Naive thymus-derived CD4-positive, alpha-beta T cell (primary cell): Measurements from ENCODE around the gene ATAD2B. TPM values are rescaled to one million over a fixed set of nuclear protein-coding genes. Genes with fewer than 3 reads are reported as not detected.
"Not testable (repeated sequence)": the region's sequence is repeated elsewhere in the genome, so short reads cannot be mapped to it uniquely, and the experiment has no call there.

Source experiments
- ATAC-seq: fragments of 150-1000 bp; cut with Tn5 transposase; 2 replicates; pipeline ENCODE4 v1.10.0; 2021; ENCODE audit warnings: mild to moderate bottlenecking, moderate library complexity
- CTCF ChIA-PET: fragments of 350-600 bp; sonication (Branson Sonifier 250); formaldehyde crosslinking; loops from one replicate; lab custom pipeline; 2021; ENCODE audit warnings: antibody characterized with exemption; lab: Charles Lee
- POLR2A ChIA-PET: fragments of 350-600 bp; sonication (Branson Sonifier 250); formaldehyde crosslinking; loops from one replicate; lab custom pipeline; 2021; ENCODE audit warnings: antibody characterized with exemption, inconsistent platforms; lab: Charles Lee
- DNase-seq, 9 donors: peaks; one replicate each; pipeline versions ENCODE4 v3.0.0 to v3.0.0-alpha.2; 2020 to 2022; ENCODE audit warnings: mixed read lengths in 1 of 9
- H3K27ac ChIP-seq: one replicate; pipeline ENCODE4 v1.7.0; 2013; ENCODE audit warnings: mild to moderate bottlenecking, low read depth, low read length, moderate library complexity
- H3K27me3 ChIP-seq, 2 donors: one replicate each; pipeline ENCODE4 v1.7.0; 2013; ENCODE audit warnings: low read length in 2 of 2, mild to moderate bottlenecking in 2 of 2, moderate library complexity in 2 of 2; ENCODE audit not compliant: control insufficient read depth in 2 of 2, insufficient read depth in 2 of 2
- H3K36me3 ChIP-seq, 3 experiments: 1 replicate in 2 of 3; 2 replicates in 1 of 3; pipeline ENCODE4 v1.7.0; 2013; ENCODE audit warnings: low read length in 3 of 3, mild to moderate bottlenecking in 3 of 3, moderate library complexity in 1 of 3; ENCODE audit not compliant: insufficient read depth in 3 of 3, control insufficient read depth in 2 of 3
- H3K4me1 ChIP-seq, 2 donors: one replicate each; pipeline ENCODE4 v1.7.0; 2013; ENCODE audit warnings: low read length in 2 of 2, mild to moderate bottlenecking in 2 of 2, moderate library complexity in 1 of 2; ENCODE audit not compliant: control insufficient read depth in 2 of 2, insufficient read depth in 2 of 2
- H3K4me3 ChIP-seq: 2 replicates; pipeline ENCODE4 v1.7.0; 2013; ENCODE audit warnings: mild to moderate bottlenecking, low read length
- H3K9me3 ChIP-seq, 3 experiments: 1 replicate in 2 of 3; 2 replicates in 1 of 3; pipeline ENCODE4 v1.7.0; 2013; ENCODE audit warnings: low read length in 3 of 3; ENCODE audit not compliant: control insufficient read depth in 2 of 3
- H3K27ac Mint-ChIP-seq, 9 donors: one replicate each; pipeline ENCODE4 v1.8.0; 2020 to 2022; ENCODE audit warnings: mixed read lengths in 9 of 9, mild to moderate bottlenecking in 8 of 9, moderate library complexity in 5 of 9, inconsistent platforms in 2 of 9
- H3K27me3 Mint-ChIP-seq, 5 donors: one replicate each; pipeline ENCODE4 v1.8.0; 2021 to 2022; ENCODE audit warnings: mixed read lengths in 5 of 5, mild to moderate bottlenecking in 1 of 5
- H3K36me3 Mint-ChIP-seq, 5 donors: one replicate each; pipeline ENCODE4 v1.8.0; 2020 to 2022; ENCODE audit warnings: mixed read lengths in 5 of 5, mild to moderate bottlenecking in 3 of 5, inconsistent platforms in 1 of 5
- H3K4me1 Mint-ChIP-seq, 7 donors: one replicate each; pipeline ENCODE4 v1.8.0; 2020 to 2022; ENCODE audit warnings: mixed read lengths in 7 of 7, mild to moderate bottlenecking in 3 of 7, inconsistent platforms in 1 of 7
- H3K4me3 Mint-ChIP-seq, 10 donors: one replicate each; pipeline ENCODE4 v1.8.0; 2020 to 2022; ENCODE audit warnings: mild to moderate bottlenecking in 10 of 10, mixed read lengths in 10 of 10, moderate library complexity in 6 of 10, inconsistent platforms in 2 of 10
- H3K9me3 Mint-ChIP-seq, 11 donors: one replicate each; pipeline ENCODE4 v1.8.0; 2020 to 2022; ENCODE audit warnings: mixed read lengths in 11 of 11, mild to moderate bottlenecking in 4 of 11, inconsistent platforms in 1 of 11, moderate library complexity in 1 of 11
- intact Hi-C, 2 donors: fragments of 100-400 bp; cut with micrococcal nuclease; formaldehyde crosslinking; loops; one replicate each; pipeline ENCODE4 v1.15.1; 2023
- polyA plus RNA-seq, 2 donors: library from polyadenylated mRNA; unstranded; fragments of 300-500 nt; fragmentation: Illumina TruSeq; gene quantifications; one replicate each; pipeline ENCODE4 v1.2.3, GENCODE V29; 2021
- total RNA-seq, 6 experiments: library from RNA in 5 of 6; stranded (reverse) in 5 of 6; gene quantifications; 1 replicate in 5 of 6; 2 replicates in 1 of 6; pipeline ENCODE4 v1.2.3 and lab custom pipeline; 2021 to 2026

ATAD2B gene
- total and polyA plus RNA-seq, 7 experiments from 2014 or later: 10.2 to 55.8 (median 38.0) TPM

DNA sequence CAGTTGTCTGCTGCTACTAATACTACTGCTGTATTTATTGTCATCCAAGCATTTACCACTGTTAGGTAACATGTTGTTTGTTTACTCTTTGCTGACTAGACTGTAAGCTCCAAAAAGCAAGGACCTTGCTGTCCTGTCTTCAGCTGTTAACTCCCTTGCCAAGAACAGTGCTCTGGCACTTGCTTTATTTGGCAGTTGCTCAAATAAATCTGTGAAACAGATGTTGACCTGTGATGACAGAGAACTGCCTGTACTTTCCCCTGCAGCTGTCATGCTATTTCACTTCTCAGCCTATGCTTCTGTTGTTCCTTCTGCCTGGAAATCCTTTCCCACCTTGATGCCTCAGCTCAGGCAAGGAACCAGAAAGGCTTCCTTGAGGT is 181.2 kb downstream of the ATAD2B start:
- no peaks in the 10 kb centered on the region for H3K27me3 Mint-ChIP-seq
- ChIA-PET CTCF (no interaction called here), POLR2A (no interaction called here)
- H3K9me3 ChIP-seq: no peaks in the 10 kb centered on the region
- intact Hi-C loops: no loop called here
- H3K27ac Mint-ChIP-seq: peak overlapping the region in 2 of 9 donors; percentile 3 to 14
- no peak for DNase-seq
- H3K4me1 Mint-ChIP-seq: peaks cover 0 to under 1% (median 0%) of the 10 kb centered on the region in 7 donors
- no peak overlapping the region for H3K27ac ChIP-seq
- no peak for ATAC-seq
- H3K9me3 Mint-ChIP-seq: peaks cover 0 to 1% (median 0%) of the 10 kb centered on the region in 11 donors
- no peak overlapping the region for H3K4me3 ChIP-seq
- H3K27me3 ChIP-seq: no peaks in the 10 kb centered on the region
- no peak overlapping the region for H3K4me3 Mint-ChIP-seq
- no peaks in the 10 kb centered on the region for H3K4me1 ChIP-seq
- H3K36me3 Mint-ChIP-seq: peaks cover 4 to 55% (median 19%) of the 10 kb centered on the region in 5 donors
- peaks cover 0 to 15% (median 0%) of the 10 kb centered on the region in 3 experiments for H3K36me3 ChIP-seq

DNA sequence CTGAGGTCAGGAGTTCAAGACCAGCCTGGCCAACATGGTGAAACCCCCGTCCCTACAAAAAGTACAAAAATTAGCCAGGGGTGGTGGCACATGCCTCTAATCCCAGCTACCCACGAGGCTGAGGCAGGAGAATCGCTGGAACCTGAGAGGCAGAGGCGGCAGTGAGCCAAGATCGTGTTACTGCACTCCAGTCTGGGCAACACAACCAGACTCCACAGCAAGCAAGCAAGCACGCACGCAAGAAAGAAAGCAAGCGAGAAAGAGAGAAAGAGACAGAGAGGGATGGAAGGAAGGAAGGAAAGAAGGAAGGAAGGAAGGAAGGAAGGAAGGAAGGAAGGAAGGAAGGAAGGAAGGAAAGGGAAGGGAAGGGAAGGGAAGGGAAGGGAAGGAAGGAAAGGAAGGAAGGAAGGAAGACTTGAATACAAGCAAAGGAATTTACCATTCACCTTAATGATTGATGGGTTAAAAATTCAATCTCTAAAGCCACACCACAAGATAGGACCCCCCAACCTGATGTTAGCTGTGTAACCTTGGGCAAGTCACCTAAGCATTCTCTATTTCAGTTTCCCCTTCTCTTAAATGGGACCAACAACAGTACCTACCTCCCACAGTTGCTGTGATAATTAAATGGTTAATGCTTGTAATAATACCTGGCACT is 181.7 kb downstream of the ATAD2B start:
- peaks cover 0 to 1% (median 0%) of the 10 kb centered on the region in 7 donors for H3K4me1 Mint-ChIP-seq
- Histone ChIP-seq H3K36me3 (peaks cover 0 to 9% (median 0%) of the 10 kb centered on the region in 3 experiments), H3K27me3 (no peaks in the 10 kb centered on the region), H3K4me1 (no peaks in the 10 kb centered on the region), H3K4me3 (no peak overlapping the region), H3K9me3 (no peaks in the 10 kb centered on the region), H3K27ac (no peak overlapping the region)
- DNase-seq (no peak), ATAC-seq (no peak)
- no peak overlapping the region for H3K27ac Mint-ChIP-seq
- no peak overlapping the region for H3K4me3 Mint-ChIP-seq
- peaks cover 0 to 4% (median 0%) of the 10 kb centered on the region in 11 donors for H3K9me3 Mint-ChIP-seq
- H3K27me3 Mint-ChIP-seq: no peaks in the 10 kb centered on the region
- intact Hi-C loops: no loop called here
- POLR2A ChIA-PET: no interaction called here
- CTCF ChIA-PET: no interaction called here
- peaks cover 4 to 52% (median 19%) of the 10 kb centered on the region in 5 donors for H3K36me3 Mint-ChIP-seq

- H3K27me3 ChIP-seq, intact Hi-C loops, H3K36me3 ChIP-seq, H3K27me3 Mint-ChIP-seq, ATAC-seq, H3K4me1 ChIP-seq, H3K9me3 ChIP-seq, H3K27ac ChIP-seq, POLR2A ChIA-PET, H3K4me3 Mint-ChIP-seq, DNase-seq, H3K4me3 ChIP-seq, CTCF ChIA-PET, H3K4me1 Mint-ChIP-seq, H3K27ac Mint-ChIP-seq: not testable (repeated sequence)
- Mint-ChIP-seq H3K36me3 (peaks cover 14 to 68% (median 47%) of the 10 kb centered on the region in 5 donors), H3K9me3 (peaks cover 0 to 14% (median 4%) of the 10 kb centered on the region in 11 donors)
These were observed 190.1 kb downstream of the ATAD2B start for GRCh38 chr2:23736783-23737182.

GRCh38 chr2:23734416-23734815 is 192.5 kb downstream of the ATAD2B start:
- Histone ChIP-seq H3K4me3 (no peak overlapping the region), H3K27ac (no peak overlapping the region), H3K27me3 (no peaks in the 10 kb centered on the region), H3K36me3 (peaks cover 0 to 4% (median 2%) of the 10 kb centered on the region in 3 experiments), H3K9me3 (no peaks in the 10 kb centered on the region), H3K4me1 (no peaks in the 10 kb centered on the region)
- Mint-ChIP-seq H3K36me3 (peaks cover 18 to 76% (median 58%) of the 10 kb centered on the region in 5 donors), H3K27ac (no peak overlapping the region), H3K9me3 (peaks cover 0 to 19% (median 4%) of the 10 kb centered on the region in 11 donors), H3K4me3 (no peak overlapping the region), H3K27me3 (no peaks in the 10 kb centered on the region), H3K4me1 (peaks cover 0 to 6% (median 4%) of the 10 kb centered on the region in 7 donors)
- DNase-seq (no peak), ATAC-seq (no peak)
- intact Hi-C loops: no loop called here
- POLR2A ChIA-PET: no interaction called here
- CTCF ChIA-PET: no interaction called here

- H3K4me1 Mint-ChIP-seq, CTCF ChIA-PET, H3K4me3 Mint-ChIP-seq, DNase-seq, H3K4me1 ChIP-seq, ATAC-seq, H3K27ac ChIP-seq, POLR2A ChIA-PET, H3K27ac Mint-ChIP-seq, intact Hi-C loops, H3K27me3 ChIP-seq, H3K4me3 ChIP-seq, H3K9me3 ChIP-seq, H3K27me3 Mint-ChIP-seq: not testable (repeated sequence)
- Mint-ChIP-seq H3K9me3 (peaks cover 3 to 48% (median 31%) of the 10 kb centered on the region in 11 donors), H3K36me3 (peaks cover 19 to 81% (median 74%) of the 10 kb centered on the region in 5 donors)
- peaks cover 0 to 19% (median 3%) of the 10 kb centered on the region in 3 experiments for H3K36me3 ChIP-seq
These were observed 203.9 kb downstream of the ATAD2B start for GRCh38 chr2:23723029-23723428.

- Histone ChIP-seq H3K9me3 (peaks cover 0 to 7% (median 4%) of the 10 kb centered on the region in 3 experiments), H3K4me3 (no peak overlapping the region), H3K4me1 (no peaks in the 10 kb centered on the region), H3K27me3 (no peaks in the 10 kb centered on the region), H3K36me3 (peaks cover 0 to 19% (median 3%) of the 10 kb centered on the region in 3 experiments), H3K27ac (no peak overlapping the region)
- ChIA-PET CTCF (no interaction called here), POLR2A (no interaction called here)
- intact Hi-C loops: no loop called here
- no peak for DNase-seq
- peaks cover 0 to 9% (median 0%) of the 10 kb centered on the region in 7 donors for H3K4me1 Mint-ChIP-seq
- H3K9me3 Mint-ChIP-seq: peaks cover 3 to 48% (median 28%) of the 10 kb centered on the region in 11 donors
- H3K4me3 Mint-ChIP-seq: no peak overlapping the region
- no peaks in the 10 kb centered on the region for H3K27me3 Mint-ChIP-seq
- H3K36me3 Mint-ChIP-seq: peaks cover 15 to 80% (median 72%) of the 10 kb centered on the region in 5 donors
- H3K27ac Mint-ChIP-seq: no peak overlapping the region
- ATAC-seq: no peak
These were observed 204.7 kb downstream of the ATAD2B start for GRCh38 chr2:23722255-23722654.

GRCh38 chr2:23721454-23721826 is 205.5 kb downstream of the ATAD2B start:
- Mint-ChIP-seq H3K4me3 (no peak overlapping the region), H3K4me1 (peaks cover 0 to 10% (median 0%) of the 10 kb centered on the region in 7 donors), H3K36me3 (peaks cover 15 to 80% (median 72%) of the 10 kb centered on the region in 5 donors), H3K27ac (no peak overlapping the region), H3K9me3 (peaks cover 3 to 46% (median 28%) of the 10 kb centered on the region in 11 donors), H3K27me3 (no peaks in the 10 kb centered on the region)
- Histone ChIP-seq H3K27me3 (no peaks in the 10 kb centered on the region), H3K9me3 (peaks cover 0 to 7% (median 4%) of the 10 kb centered on the region in 3 experiments), H3K36me3 (peaks cover 0 to 19% (median 3%) of the 10 kb centered on the region in 3 experiments), H3K27ac (no peak overlapping the region), H3K4me1 (no peaks in the 10 kb centered on the region), H3K4me3 (no peak overlapping the region)
- ChIA-PET CTCF (no interaction called here), POLR2A (no interaction called here)
- no peak for DNase-seq
- intact Hi-C loops: no loop called here
- no peak for ATAC-seq
